IMR-90 (cell line): ENCODE data around the gene TLCD1. TPM values are rescaled to one million over a fixed set of nuclear protein-coding genes. Genes with fewer than 3 reads are reported as not detected.

Source experiments
- ATAC-seq: fragments of 200-7000 bp; cut with Tn5 transposase; 2 replicates; pipeline ENCODE4 v1.9.1; 2020; ENCODE audit warnings: low read depth, mild to moderate bottlenecking, moderate library complexity
- BruUV-seq: library from RNA; stranded (reverse); fragments of 400-500 nt; replicated peaks from 2 replicates; lab custom pipeline; 2021; lab: Mats Ljungman, UMichigan
- CTCF ChIA-PET: fragments of 300-600 bp; formaldehyde crosslinking; extraction: SDS; loops from one replicate; lab custom pipeline; 2021; ENCODE audit warnings: antibody characterized with exemption; lab: Yijun Ruan, JAX
- POLR2A ChIA-PET: fragments of 300-600 bp; sonication (Branson Sonifier 250); formaldehyde crosslinking; loops from one replicate; lab custom pipeline; 2022; ENCODE audit warnings: antibody characterized with exemption; ENCODE audit not compliant: unreplicated experiment; lab: Charles Lee
- DNase-seq: peaks from one replicate; pipeline ENCODE4 v3.0.0; 2013
- H2AFZ ChIP-seq: replicated peaks from 2 replicates; pipeline ENCODE3; 2013; ENCODE audit warnings: low read length, mild to moderate bottlenecking; ENCODE audit not compliant: poor library complexity
- H2AK5ac ChIP-seq: 2 replicates; pipeline ENCODE4 v1.6.1; 2013; ENCODE audit warnings: low read depth, low read length, inconsistent platforms
- H2AK9ac ChIP-seq: replicated peaks from 2 replicates; pipeline ENCODE3; 2013; ENCODE audit warnings: mild to moderate bottlenecking, low read depth, low read length, moderate library complexity; ENCODE audit not compliant: poor library complexity
- H2BK120ac ChIP-seq: 2 replicates; pipeline ENCODE4 v1.6.1; 2013; ENCODE audit warnings: low read depth, low read length, inconsistent platforms
- H2BK15ac ChIP-seq: 3 replicates; pipeline ENCODE4 v1.6.1; 2013; ENCODE audit warnings: low read depth, low read length, inconsistent platforms
- H2BK20ac ChIP-seq: 2 replicates; pipeline ENCODE4 v1.6.1; 2013; ENCODE audit warnings: low read depth, mild to moderate bottlenecking, inconsistent platforms, low read length, moderate library complexity
- H2BK5ac ChIP-seq: 2 replicates; pipeline ENCODE4 v1.6.1; 2013; ENCODE audit warnings: mild to moderate bottlenecking, low read depth, low read length, inconsistent platforms; ENCODE audit not compliant: poor library complexity, severe bottlenecking
- H3K14ac ChIP-seq: replicated peaks from 2 replicates; pipeline ENCODE4 v1.6.1; 2013; ENCODE audit warnings: low read depth, low read length, inconsistent platforms
- H3K18ac ChIP-seq: 2 replicates; pipeline ENCODE4 v1.6.1; 2013; ENCODE audit warnings: low read depth, low read length, control low read depth
- H3K23ac ChIP-seq: 2 replicates; pipeline ENCODE4 v1.6.1; 2013; ENCODE audit warnings: low read depth, low read length, inconsistent platforms
- H3K27ac ChIP-seq: 2 replicates; pipeline ENCODE4 v1.5.1; 2013; ENCODE audit warnings: mild to moderate bottlenecking, control low read depth, low read length; ENCODE audit not compliant: insufficient read depth
- H3K27me3 ChIP-seq: 2 replicates; pipeline ENCODE4 v1.6.1; 2013; ENCODE audit warnings: low read length; ENCODE audit not compliant: control insufficient read depth, insufficient read depth
- H3K36me3 ChIP-seq: 2 replicates; pipeline ENCODE4 v1.6.1; 2013; ENCODE audit warnings: low read length, mixed read lengths; ENCODE audit not compliant: control insufficient read depth, insufficient read depth
- H3K4ac ChIP-seq: 2 replicates; pipeline ENCODE4 v1.6.1; 2013; ENCODE audit warnings: low read depth, low read length, inconsistent platforms
- H3K4me1 ChIP-seq: 2 replicates; pipeline ENCODE4 v1.6.1; 2013; ENCODE audit warnings: low read length, mixed read lengths; ENCODE audit not compliant: control insufficient read depth, insufficient read depth
- H3K4me2 ChIP-seq: 2 replicates; pipeline ENCODE4 v1.6.1; 2013; ENCODE audit warnings: low read depth, mild to moderate bottlenecking, control low read depth, low read length, moderate library complexity
- H3K4me3 ChIP-seq: 2 replicates; pipeline ENCODE4 v1.5.1; 2013; ENCODE audit warnings: low read depth, mild to moderate bottlenecking, control low read depth, low read length, moderate library complexity; ENCODE audit not compliant: insufficient read depth
- H3K56ac ChIP-seq: 2 replicates; pipeline ENCODE4 v1.6.1; 2013; ENCODE audit warnings: low read length, inconsistent platforms; ENCODE audit not compliant: insufficient read depth; ENCODE audit errors: extremely low read depth
- H3K79me1 ChIP-seq, 2 experiments: 2 replicates each; pipeline ENCODE4 v1.6.1; 2013; ENCODE audit warnings: low read length in 2 of 2, inconsistent platforms in 1 of 2, low read depth in 1 of 2
- H3K9ac ChIP-seq: 2 replicates; pipeline ENCODE4 v1.6.1; 2013; ENCODE audit warnings: low read depth, low read length, control low read depth
- H3K9me1 ChIP-seq: 2 replicates; pipeline ENCODE4 v1.6.1; 2013; ENCODE audit warnings: low read length, inconsistent platforms; ENCODE audit not compliant: insufficient read depth
- H3K9me3 ChIP-seq: 2 replicates; pipeline ENCODE4 v1.6.1; 2013; ENCODE audit warnings: low read length; ENCODE audit not compliant: control insufficient read depth, insufficient read depth
- H4K20me1 ChIP-seq: 2 replicates; pipeline ENCODE4 v1.6.1; 2013; ENCODE audit warnings: low read length, inconsistent platforms; ENCODE audit not compliant: insufficient read depth
- H4K5ac ChIP-seq: 2 replicates; pipeline ENCODE4 v1.6.1; 2013; ENCODE audit warnings: mild to moderate bottlenecking, low read depth, low read length, control low read depth
- H4K8ac ChIP-seq, 2 experiments: 2 replicates each; pipeline ENCODE4 v1.6.1; 2013; ENCODE audit warnings: low read depth in 2 of 2, low read length in 2 of 2, control low read depth in 1 of 2, inconsistent platforms in 1 of 2
- H4K91ac ChIP-seq: 2 replicates; pipeline ENCODE4 v1.6.1; 2013; ENCODE audit warnings: low read depth, low read length, inconsistent platforms; ENCODE audit not compliant: insufficient read depth
- BHLHE40 ChIP-seq: fragments of 150-350 bp; IDR thresholded peaks from 2 replicates; pipeline ENCODE4 v1.6.1; 2016; ENCODE audit warnings: mild to moderate bottlenecking, low read depth, low read length
- WGBS, 2 experiments: methylation state at CpG; one replicate each; pipeline versions ENCODE4 v1.1.5 to v1.1.7; 2013; ENCODE audit warnings: missing lambda C conversion rate in 2 of 2; ENCODE audit not compliant: insufficient read length in 1 of 2; ENCODE audit errors: extremely low coverage in 2 of 2; 5-methylcytosine and 5-hydroxymethylcytosine counted together
- dilution Hi-C: fragments of 300-500 bp; cut with HindIII; formaldehyde crosslinking; loops from one replicate; pipeline ENCODE4 v1.14.3; 2018; ENCODE audit warnings: low sequenced_read_pairs; ENCODE audit not compliant: unreplicated experiment
- in situ Hi-C: fragments of 300-500 bp; cut with MboI; formaldehyde crosslinking; loops from 3 replicates; pipeline ENCODE4 v1.14.3; 2019; ENCODE audit warnings: low sequenced_read_pairs, inconsistent platforms, mixed read lengths
- intact Hi-C: fragments of 100-400 bp; cut with micrococcal nuclease; formaldehyde crosslinking; loops from 2 replicates; pipeline ENCODE4 v1.10.0; 2022
- polyA plus RNA-seq, 3 experiments: library from polyadenylated mRNA; depleted of rRNA; stranded (reverse); fragments of >200 nt; gene quantifications; 2 replicates each; pipeline ENCODE4 v1.2.3, GENCODE V29; 2012; ENCODE audit warnings: low replicate concordance in 1 of 3
- total RNA-seq: library from RNA; depleted of rRNA; stranded (reverse); fragments of >200 nt; gene quantifications from 2 replicates; pipeline ENCODE4 v1.2.3, GENCODE V29; 2012
- TF ChIP-seq, protein P1 (sequence below): fragments of 150-350 bp; IDR thresholded peaks from 2 replicates; pipeline ENCODE4 v1.6.1; 2016; ENCODE audit warnings: low read depth, mild to moderate bottlenecking, low read length, moderate library complexity, borderline replicate concordance

TLCD1 gene
- total and polyA plus RNA-seq, 2 of the 4 experiments (the other 2 are of a cell fraction) = 3.6 to 9.3 TPM

DNA sequence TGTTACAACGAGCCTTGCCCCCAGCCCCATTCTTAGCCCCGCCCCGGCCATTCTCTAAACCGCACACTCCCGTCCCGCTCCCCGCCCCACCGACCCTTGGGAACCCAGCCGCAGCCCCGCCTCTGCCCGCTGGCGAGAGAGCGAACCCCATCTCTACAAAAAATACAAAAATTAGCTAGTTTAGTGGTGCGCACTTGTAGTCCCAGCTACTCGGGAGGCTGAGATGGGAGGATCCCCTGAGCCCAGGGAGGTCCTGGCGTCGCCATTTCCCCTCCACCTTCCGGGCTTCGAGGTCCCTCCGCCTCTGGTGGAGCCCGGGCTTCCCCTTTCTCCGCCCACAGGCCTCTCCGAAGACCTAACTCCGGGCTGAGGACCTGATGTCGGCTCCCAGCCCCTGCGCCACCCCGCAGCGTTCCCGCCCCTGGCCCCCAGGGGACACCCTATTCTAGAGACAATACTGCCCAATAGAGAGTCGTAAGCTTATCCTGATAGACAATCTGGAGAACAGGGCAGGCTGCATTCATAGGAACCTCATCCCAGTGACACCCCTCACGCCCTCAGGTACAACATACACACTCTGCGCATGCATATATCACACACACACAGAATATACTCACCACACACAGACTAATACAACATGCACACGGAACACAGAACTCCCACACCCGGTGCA, 13.9 kb downstream of the TLCD1 start:
- no peaks in the 10 kb centered on the region for H3K27me3 ChIP-seq
- H3K9ac ChIP-seq = peak overlapping the region; percentile 55; the same call in 1 of the 2 replicates
- peaks cover 21% of the 10 kb centered on the region for H3K9me1 ChIP-seq
- H2AK5ac ChIP-seq = peak overlapping the region; percentile 62
- peak overlapping the region; percentile 83 for H2AFZ ChIP-seq
- TF ChIP-seq BHLHE40 = no peak
- TF ChIP-seq, protein P1, sequence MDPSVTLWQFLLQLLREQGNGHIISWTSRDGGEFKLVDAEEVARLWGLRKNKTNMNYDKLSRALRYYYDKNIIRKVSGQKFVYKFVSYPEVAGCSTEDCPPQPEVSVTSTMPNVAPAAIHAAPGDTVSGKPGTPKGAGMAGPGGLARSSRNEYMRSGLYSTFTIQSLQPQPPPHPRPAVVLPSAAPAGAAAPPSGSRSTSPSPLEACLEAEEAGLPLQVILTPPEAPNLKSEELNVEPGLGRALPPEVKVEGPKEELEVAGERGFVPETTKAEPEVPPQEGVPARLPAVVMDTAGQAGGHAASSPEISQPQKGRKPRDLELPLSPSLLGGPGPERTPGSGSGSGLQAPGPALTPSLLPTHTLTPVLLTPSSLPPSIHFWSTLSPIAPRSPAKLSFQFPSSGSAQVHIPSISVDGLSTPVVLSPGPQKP = no peak
- H2BK5ac ChIP-seq = peak overlapping the region; percentile 25
- intact Hi-C loops (no loop called here), in situ Hi-C loops (no loop called here), dilution Hi-C loops (no loop called here)
- H2BK15ac ChIP-seq = no peak overlapping the region
- 40% methylated on average over 9 of the region's 34 CpGs; no CpG with 5 or more reads in 1 of the 2 experiments for WGBS, 2 experiments
- peak overlapping the region; percentile 72 for H3K14ac ChIP-seq
- peaks cover 12% of the 10 kb centered on the region for H3K4me1 ChIP-seq
- H3K18ac ChIP-seq = no peak overlapping the region
- H4K91ac ChIP-seq = no peak overlapping the region
- peak overlapping the region; percentile 93 for H2AK9ac ChIP-seq
- H3K4me2 ChIP-seq = peak overlapping the region; percentile 91; the same call in 1 of the 2 replicates
- CTCF ChIA-PET = interaction anchor here (0.6 kb wide), 1 partner anchor 33 kb away, joined by 3 read pairs; no protein-coding TSS in a partner anchor
- no peak overlapping the region for H2BK120ac ChIP-seq
- H3K4ac ChIP-seq = peak overlapping the region; percentile 72
- no peak for DNase-seq
- peak overlapping the region; percentile 86; the same call in 1 of the 2 replicates for H3K23ac ChIP-seq
- peak overlapping the region; percentile 22 to 62; a peak in 3 of 4 replicates for H4K8ac ChIP-seq
- no peaks in the 10 kb centered on the region for H3K9me3 ChIP-seq
- H3K79me1 ChIP-seq = peaks cover 6 to 51% of the 10 kb centered on the region in 2 experiments; a peak in 3 of 4 replicates
- peak overlapping the region; percentile 79 for H3K27ac ChIP-seq
- H4K20me1 ChIP-seq = peaks cover 23% of the 10 kb centered on the region; the same call in 1 of the 2 replicates
- POLR2A ChIA-PET = no interaction called here
- no TSS peak for BruUV-seq
- H3K36me3 ChIP-seq = peaks cover 32% of the 10 kb centered on the region
- H4K5ac ChIP-seq = no peak overlapping the region; the same call in 1 of the 2 replicates
- H2BK20ac ChIP-seq = no peak overlapping the region
- peak overlapping the region; percentile 38; the same call in 1 of the 2 replicates for H3K56ac ChIP-seq
- no peak for ATAC-seq
- no peak overlapping the region for H3K4me3 ChIP-seq
